K562 (cell line): ENCODE measurements around the gene FLRT1.

Experiments
- CHD4 ChIP-seq: fragments of 200-600 bp; sonication (generic); IDR thresholded peaks from 3 replicates; pipeline ENCODE4 v1.6.1; 2012; ENCODE audit warnings: low read depth, mild to moderate bottlenecking, mixed read lengths, low read length, inconsistent platforms; ENCODE audit not compliant: insufficient read depth, insufficient replicate concordance, poor library complexity, severe bottlenecking
- JUND ChIP-seq, 2 experiments: IDR thresholded peaks; 2 replicates in 1 of 2; 3 replicates in 1 of 2; pipeline ENCODE4 v1.6.1; 2011; ENCODE audit warnings: borderline replicate concordance in 2 of 2, low read depth in 2 of 2, low read length in 2 of 2, improper control_type of control experiment in 1 of 2, missing biosample characterization in 1 of 2, missing genetic modification characterization in 1 of 2, missing genetic modification reagents in 1 of 2
- KDM1A ChIP-seq, 2 experiments: fragments of 450-650 bp; IDR thresholded peaks; 2 replicates each; pipeline ENCODE4 v1.6.1; 2016; ENCODE audit warnings: mild to moderate bottlenecking in 2 of 2
- TEAD4 ChIP-seq, 2 experiments: sonication (generic) in 1 of 2; formaldehyde crosslinking in 1 of 2; IDR thresholded peaks; 2 replicates each; pipeline versions ENCODE4 v1.6.1 to v1.8.0; 2012 to 2022; ENCODE audit warnings: borderline replicate concordance in 1 of 2, inconsistent platforms in 1 of 2, low read length in 1 of 2, mild to moderate bottlenecking in 1 of 2, missing genetic modification reagents in 1 of 2
- YBX1 ChIP-seq: fragments of 450-650 bp; IDR thresholded peaks from 2 replicates; pipeline ENCODE4 v1.7.1; 2016; ENCODE audit warnings: mild to moderate bottlenecking
- TF ChIP-seq, protein P1 (sequence below): sonication (generic); formaldehyde crosslinking; IDR thresholded peaks from 2 replicates; pipeline ENCODE4 v1.8.0; 2023; ENCODE audit warnings: mild to moderate bottlenecking, missing genetic modification reagents
- TF ChIP-seq, protein P2 (sequence below): fragments of 250-450 bp; sonication (Bioruptor Pico); IDR thresholded peaks from 2 replicates; pipeline ENCODE4 v1.5.0; 2020; ENCODE audit warnings: mild to moderate bottlenecking, borderline replicate concordance

DNA sequence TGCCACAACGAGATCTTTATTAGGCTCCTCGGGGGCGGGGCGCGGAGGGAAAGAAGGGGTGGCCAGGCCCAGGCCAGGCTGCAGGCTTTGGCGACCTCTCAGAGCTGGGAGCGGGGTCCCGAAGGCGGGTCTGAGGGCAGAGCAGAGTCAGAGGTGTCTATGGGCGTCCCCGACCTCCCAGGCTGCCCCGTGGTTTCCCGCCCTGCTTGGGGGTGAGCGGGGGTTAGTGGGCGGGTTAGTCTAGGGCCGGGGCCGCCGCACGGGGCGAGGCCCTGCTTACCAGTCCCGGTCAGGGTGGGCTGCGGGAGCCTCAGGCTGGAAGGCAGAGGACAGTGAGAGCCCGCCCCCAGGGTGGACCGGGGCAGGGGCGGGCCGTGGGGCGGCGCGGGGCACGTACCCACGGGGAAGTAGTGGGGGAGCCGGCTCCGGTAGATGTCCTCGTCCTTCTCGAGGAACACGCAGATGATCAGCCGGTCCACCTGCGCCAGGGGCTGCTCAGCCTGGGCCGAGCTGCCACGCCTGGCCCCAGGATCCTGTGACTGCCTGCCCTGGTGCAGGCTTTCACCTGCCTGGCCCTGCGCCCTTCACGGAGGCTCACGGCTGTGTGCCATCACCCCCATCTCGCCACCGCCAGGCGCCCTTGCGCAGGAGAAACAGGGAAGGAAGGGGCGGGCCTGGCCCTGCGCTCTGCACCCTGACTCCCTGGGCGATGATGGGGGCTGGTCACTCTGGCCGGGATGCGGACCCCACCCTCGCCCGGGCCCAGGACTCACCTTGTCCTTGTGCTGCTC, 37.0 kb upstream of the FLRT1 start:
- TF ChIP-seq YBX1 (no peak), TEAD4 (IDR thresholded peaks at IDR 0.05; ENCODE audit: low read length) (no peak), TEAD4 (CRISPR knock-in tag; IDR thresholded peaks at IDR 0.05; ENCODE audit: borderline replicate concordance) (no peak), CHD4 (no peak), JUND (IDR thresholded peaks at IDR 0.05; ENCODE audit: borderline replicate concordance, low read depth, low read length) (no peak), JUND (tag; IDR thresholded peaks at IDR 0.05; ENCODE audit: borderline replicate concordance, low read depth, low read length) (no peak), KDM1A (IDR thresholded peaks at IDR 0.05) (no peak)
- TF ChIP-seq, protein P1, sequence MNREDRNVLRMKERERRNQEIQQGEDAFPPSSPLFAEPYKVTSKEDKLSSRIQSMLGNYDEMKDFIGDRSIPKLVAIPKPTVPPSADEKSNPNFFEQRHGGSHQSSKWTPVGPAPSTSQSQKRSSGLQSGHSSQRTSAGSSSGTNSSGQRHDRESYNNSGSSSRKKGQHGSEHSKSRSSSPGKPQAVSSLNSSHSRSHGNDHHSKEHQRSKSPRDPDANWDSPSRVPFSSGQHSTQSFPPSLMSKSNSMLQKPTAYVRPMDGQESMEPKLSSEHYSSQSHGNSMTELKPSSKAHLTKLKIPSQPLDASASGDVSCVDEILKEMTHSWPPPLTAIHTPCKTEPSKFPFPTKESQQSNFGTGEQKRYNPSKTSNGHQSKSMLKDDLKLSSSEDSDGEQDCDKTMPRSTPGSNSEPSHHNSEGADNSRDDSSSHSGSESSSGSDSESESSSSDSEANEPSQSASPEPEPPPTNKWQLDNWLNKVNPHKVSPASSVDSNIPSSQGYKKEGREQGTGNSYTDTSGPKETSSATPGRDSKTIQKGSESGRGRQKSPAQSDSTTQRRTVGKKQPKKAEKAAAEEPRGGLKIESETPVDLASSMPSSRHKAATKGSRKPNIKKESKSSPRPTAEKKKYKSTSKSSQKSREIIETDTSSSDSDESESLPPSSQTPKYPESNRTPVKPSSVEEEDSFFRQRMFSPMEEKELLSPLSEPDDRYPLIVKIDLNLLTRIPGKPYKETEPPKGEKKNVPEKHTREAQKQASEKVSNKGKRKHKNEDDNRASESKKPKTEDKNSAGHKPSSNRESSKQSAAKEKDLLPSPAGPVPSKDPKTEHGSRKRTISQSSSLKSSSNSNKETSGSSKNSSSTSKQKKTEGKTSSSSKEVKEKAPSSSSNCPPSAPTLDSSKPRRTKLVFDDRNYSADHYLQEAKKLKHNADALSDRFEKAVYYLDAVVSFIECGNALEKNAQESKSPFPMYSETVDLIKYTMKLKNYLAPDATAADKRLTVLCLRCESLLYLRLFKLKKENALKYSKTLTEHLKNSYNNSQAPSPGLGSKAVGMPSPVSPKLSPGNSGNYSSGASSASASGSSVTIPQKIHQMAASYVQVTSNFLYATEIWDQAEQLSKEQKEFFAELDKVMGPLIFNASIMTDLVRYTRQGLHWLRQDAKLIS (CRISPR knock-in tag) = no peak
- TF ChIP-seq, protein P2, sequence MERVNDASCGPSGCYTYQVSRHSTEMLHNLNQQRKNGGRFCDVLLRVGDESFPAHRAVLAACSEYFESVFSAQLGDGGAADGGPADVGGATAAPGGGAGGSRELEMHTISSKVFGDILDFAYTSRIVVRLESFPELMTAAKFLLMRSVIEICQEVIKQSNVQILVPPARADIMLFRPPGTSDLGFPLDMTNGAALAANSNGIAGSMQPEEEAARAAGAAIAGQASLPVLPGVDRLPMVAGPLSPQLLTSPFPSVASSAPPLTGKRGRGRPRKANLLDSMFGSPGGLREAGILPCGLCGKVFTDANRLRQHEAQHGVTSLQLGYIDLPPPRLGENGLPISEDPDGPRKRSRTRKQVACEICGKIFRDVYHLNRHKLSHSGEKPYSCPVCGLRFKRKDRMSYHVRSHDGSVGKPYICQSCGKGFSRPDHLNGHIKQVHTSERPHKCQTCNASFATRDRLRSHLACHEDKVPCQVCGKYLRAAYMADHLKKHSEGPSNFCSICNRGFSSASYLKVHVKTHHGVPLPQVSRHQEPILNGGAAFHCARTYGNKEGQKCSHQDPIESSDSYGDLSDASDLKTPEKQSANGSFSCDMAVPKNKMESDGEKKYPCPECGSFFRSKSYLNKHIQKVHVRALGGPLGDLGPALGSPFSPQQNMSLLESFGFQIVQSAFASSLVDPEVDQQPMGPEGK (CRISPR knock-in tag) = no peak
